ENCODE data around the gene PTGFRN. TPM values are rescaled to one million over a fixed set of nuclear protein-coding genes. Genes with fewer than 3 reads are reported as not detected.

PTGFRN gene
- total and polyA plus RNA-seq, 2 of the 8 experiments (the other 6 are each of a cell fraction or from before 2014, with no cell fraction given): 13.0 to 32.6 TPM

DNA sequence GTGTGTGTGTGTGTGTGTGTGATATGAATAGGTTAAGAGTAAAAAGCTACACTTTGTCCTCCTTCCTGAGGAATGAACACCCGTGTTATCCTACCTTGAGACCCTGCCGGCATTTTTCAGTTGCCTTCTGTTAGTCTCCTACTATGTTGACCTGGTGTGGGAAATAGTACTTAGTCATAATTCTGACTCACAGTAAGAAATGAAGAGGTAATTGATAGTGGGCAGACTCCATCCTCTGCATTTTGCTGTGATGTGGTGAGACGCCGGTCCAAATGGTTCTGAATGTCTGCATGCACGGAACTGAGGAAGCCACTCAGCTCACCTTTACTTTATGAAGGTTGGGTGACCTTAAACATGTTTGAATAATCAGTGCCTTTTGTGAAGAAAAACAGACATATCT lies 104.5 kb downstream of the PTGFRN start:
- Histone ChIP-seq H3K14ac (ENCODE audit: insufficient read length) (no peak overlapping the region), H4K8ac (ENCODE audit: extremely low read depth, insufficient read depth, low read length) (no peak overlapping the region), H3K36me3 (ENCODE audit: control insufficient read depth in 2 of 4, insufficient read depth in 4 of 4, low read length in 3 of 4) (no peaks in the 10 kb centered on the region), H4K91ac (replicated peaks; ENCODE audit: insufficient read length, low read length) (no peak overlapping the region), H2BK12ac (ENCODE audit: low read depth, low read length) (no peak overlapping the region), H2BK120ac (replicated peaks; ENCODE audit: low read depth, low read length) (no peak overlapping the region), H3K79me1 (ENCODE audit: low read depth, low read length) (no peaks in the 10 kb centered on the region), H3K4me3 (ENCODE audit: extremely low read depth in 1 of 4, insufficient read depth in 2 of 4, low read depth in 3 of 4, low read length in 4 of 4) (no peak overlapping the region), H3K4ac (replicated peaks; ENCODE audit: insufficient read length, low read depth, low read length) (no peak overlapping the region), H2BK15ac (ENCODE audit: low read length) (no peak overlapping the region), H3K23me2 (ENCODE audit: low read depth, low read length) (no peaks in the 10 kb centered on the region), H3K27me3 (replicated peaks in 1 of 4; ENCODE audit: control insufficient read depth in 3 of 4, extremely low read depth in 1 of 4, insufficient read depth in 3 of 4, low read length in 3 of 4) (no peaks in the 10 kb centered on the region), H2BK20ac (ENCODE audit: low read length) (no peak overlapping the region), H2AK5ac (ENCODE audit: low read depth, low read length) (no peak overlapping the region), H4K5ac (ENCODE audit: insufficient read length, low read depth, low read length) (no peak overlapping the region), H3K18ac (ENCODE audit: extremely low read depth, low read length) (no peak overlapping the region), H3K9me3 (ENCODE audit: insufficient read depth in 2 of 2, low read depth in 1 of 2, low read length in 1 of 2) (no peaks in the 10 kb centered on the region), H3K27ac (ENCODE audit: low read depth, low read length) (no peak overlapping the region), H3K23ac (ENCODE audit: insufficient read length) (no peak overlapping the region), H3K9ac (replicated peaks in 1 of 4; ENCODE audit: extremely low read depth in 1 of 4, low read depth in 3 of 4, low read length in 3 of 4) (no peak overlapping the region), H3K79me2 (ENCODE audit: control insufficient read depth in 1 of 2, insufficient read depth in 2 of 2, low read length in 2 of 2) (no peaks in the 10 kb centered on the region), H4K20me1 (replicated peaks in 1 of 2; ENCODE audit: control insufficient read depth in 1 of 2, insufficient read depth in 2 of 2, low read length in 2 of 2) (no peaks in the 10 kb centered on the region), H3K56ac (replicated peaks; ENCODE audit: insufficient read length, low read depth, low read length) (no peak overlapping the region), H2BK5ac (ENCODE audit: low read depth, low read length) (no peak overlapping the region), H3K4me1 (replicated peaks in 1 of 4; ENCODE audit: control insufficient read depth in 3 of 4, insufficient read depth in 4 of 4, low read length in 3 of 4) (peaks cover 0 to 4% (median 1%) of the 10 kb centered on the region in 4 experiments; a peak in 2 of 7 replicates), H3K4me2 (ENCODE audit: insufficient read depth in 1 of 2, low read depth in 2 of 2, low read length in 2 of 2) (no peak overlapping the region), H2AFZ (ENCODE audit: low read length) (no peak overlapping the region)
- WGBS, 2 experiments (ENCODE audit: extremely low coverage in 1 of 2, insufficient coverage in 1 of 2, insufficient read length in 1 of 2, insufficient replicate concordance in 2 of 2, low coverage in 1 of 2, low lambda C conversion rate in 2 of 2, missing lambda C conversion rate in 1 of 2): 91% methylated on average over 5 of the region's 5 CpGs; no CpG with 5 or more reads in 1 of the 2 experiments
- ChIA-PET CTCF (ENCODE audit: partially characterized antibody) (interaction anchor here (1.0 kb wide), 1 partner anchor 11 kb away, joined by 3 read pairs; no protein-coding TSS in a partner anchor), POLR2A (ENCODE audit: partially characterized antibody) (interaction anchor here (0.5 kb wide), 1 partner anchor 301 kb away, joined by 4 read pairs; no protein-coding TSS in a partner anchor)
- FAIRE-seq (no peak), DNase-seq (ENCODE audit: low read depth in 1 of 2, low spot score in 2 of 2) (no peak)
- TF ChIP-seq RXRA (IDR thresholded peaks at IDR 0.05; ENCODE audit: insufficient read depth, low read depth, low read length) (no peak), HDAC2 (IDR thresholded peaks at IDR 0.05; ENCODE audit: borderline replicate concordance in 1 of 2, low read depth in 2 of 2, low read length in 2 of 2) (no peak), NANOG (IDR thresholded peaks at IDR 0.05; ENCODE audit: insufficient read depth, low read depth, low read length, poor library complexity, severe bottlenecking) (no peak), KDM5A (IDR thresholded peaks at IDR 0.05; ENCODE audit: low read length) (no peak), CHD2 (IDR thresholded peaks at IDR 0.05; ENCODE audit: low read length) (no peak), ZNF274 (IDR thresholded peaks at IDR 0.05; ENCODE audit: borderline replicate concordance, extremely low read depth, low read length) (no peak), POLR2A (IDR thresholded peaks at IDR 0.05; ENCODE audit: control extremely low read depth in 1 of 2, low read depth in 2 of 2, low read length in 2 of 2) (no peak), RFX5 (IDR thresholded peaks at IDR 0.05; ENCODE audit: borderline replicate concordance, low read depth, low read length) (no peak)

Measured in H1 (cell line).